22Rv1 (cell line): Measurements from ENCODE around the gene TSPAN14.

ENCODE experiments used
- CTCF ChIP-seq: fragments of 450-650 bp; IDR thresholded peaks from 2 replicates; pipeline ENCODE4 v1.5.1; 2017; ENCODE audit warnings: mild to moderate bottlenecking
- ZFX ChIP-seq: fragments of 450-650 bp; IDR thresholded peaks from 2 replicates; pipeline ENCODE4 v1.6.1; 2017; ENCODE audit warnings: antibody characterized with exemption, borderline replicate concordance

- TF ChIP-seq CTCF (no peak), ZFX (no peak)
These were observed 98.1 kb downstream of the TSPAN14 start for GRCh38 chr10:80552151-80552646.
